Common myeloid progenitor, CD34-positive (primary cell): ENCODE measurements around the gene VRK3.
A peak's percentile ranks its signal among the peaks of the same experiment; 100 is the strongest.
"Not testable (repeated sequence)": the region's sequence is repeated elsewhere in the genome, so short reads cannot be mapped to it uniquely, and the experiment has no call there.

Experiments
- CTCF ChIA-PET: fragments of 350-600 bp; sonication (Branson Sonifier 250); formaldehyde crosslinking; loops from one replicate; lab custom pipeline; 2021; ENCODE audit warnings: antibody characterized with exemption; lab: Charles Lee
- POLR2A ChIA-PET: fragments of 350-600 bp; sonication (Branson Sonifier 250); formaldehyde crosslinking; loops from one replicate; lab custom pipeline; 2021; ENCODE audit warnings: antibody characterized with exemption; lab: Charles Lee
- DNase-seq, 3 donors: peaks; one replicate each; pipeline versions ENCODE4 v3.0.0 to v3.0.0-alpha.2; 2013
- H3K27ac ChIP-seq, 2 experiments: 1 replicate in 1 of 2; 2 replicates in 1 of 2; pipeline ENCODE4 v1.7.0; 2013; ENCODE audit warnings: inconsistent platforms in 2 of 2, low read length in 2 of 2, mild to moderate bottlenecking in 2 of 2, low read depth in 1 of 2, moderate library complexity in 1 of 2; ENCODE audit not compliant: severe bottlenecking in 2 of 2, insufficient read depth in 1 of 2, poor library complexity in 1 of 2
- H3K27me3 ChIP-seq, 5 experiments: replicated peaks in 2 of 5; 1 replicate in 3 of 5; 2 replicates in 2 of 5; pipeline versions ENCODE4 v1.6.1 to v1.7.0; 2013; ENCODE audit warnings: low read length in 4 of 5, mild to moderate bottlenecking in 2 of 5, moderate library complexity in 2 of 5, inconsistent platforms in 1 of 5; ENCODE audit not compliant: insufficient read depth in 5 of 5, control insufficient read depth in 4 of 5
- H3K36me3 ChIP-seq, 4 experiments: 1 replicate in 2 of 4; 2 replicates in 2 of 4; pipeline versions ENCODE4 v1.6.1 to v1.7.0; 2013; ENCODE audit warnings: low read length in 3 of 4, control low read depth in 1 of 4, mild to moderate bottlenecking in 1 of 4; ENCODE audit not compliant: control insufficient read depth in 4 of 4, insufficient read depth in 4 of 4
- H3K4me1 ChIP-seq, 4 experiments: 1 replicate in 3 of 4; 2 replicates in 1 of 4; pipeline versions ENCODE4 v1.6.1 to v1.7.1; 2013; ENCODE audit warnings: low read length in 3 of 4, mild to moderate bottlenecking in 3 of 4, control low read depth in 1 of 4, inconsistent platforms in 1 of 4, moderate library complexity in 1 of 4; ENCODE audit not compliant: control insufficient read depth in 4 of 4, insufficient read depth in 4 of 4; ENCODE audit errors: control extremely low read depth in 1 of 4
- H3K4me3 ChIP-seq, 7 experiments: 1 replicate in 4 of 7; 2 replicates in 3 of 7; pipeline versions ENCODE4 v1.5.1 to v1.7.0; 2013; ENCODE audit warnings: mild to moderate bottlenecking in 7 of 7, low read length in 6 of 7, moderate library complexity in 6 of 7, inconsistent platforms in 2 of 7, low read depth in 2 of 7, control low read depth in 1 of 7; ENCODE audit not compliant: insufficient read depth in 4 of 7, control insufficient read depth in 1 of 7; ENCODE audit errors: extremely low read depth in 1 of 7
- H3K9me3 ChIP-seq, 5 experiments: 1 replicate in 4 of 5; 2 replicates in 1 of 5; pipeline versions ENCODE4 v1.6.1 to v1.7.1; 2013; ENCODE audit warnings: low read length in 4 of 5, mild to moderate bottlenecking in 2 of 5, inconsistent platforms in 1 of 5, low read depth in 1 of 5, moderate library complexity in 1 of 5; ENCODE audit not compliant: control insufficient read depth in 4 of 5, insufficient read depth in 2 of 5; ENCODE audit errors: control extremely low read depth in 1 of 5
- WGBS: methylation state at CpG from one replicate; pipeline ENCODE4 v1.1.5; 2013; ENCODE audit not compliant: insufficient coverage; 5-methylcytosine and 5-hydroxymethylcytosine counted together

Gene VRK3

DNA sequence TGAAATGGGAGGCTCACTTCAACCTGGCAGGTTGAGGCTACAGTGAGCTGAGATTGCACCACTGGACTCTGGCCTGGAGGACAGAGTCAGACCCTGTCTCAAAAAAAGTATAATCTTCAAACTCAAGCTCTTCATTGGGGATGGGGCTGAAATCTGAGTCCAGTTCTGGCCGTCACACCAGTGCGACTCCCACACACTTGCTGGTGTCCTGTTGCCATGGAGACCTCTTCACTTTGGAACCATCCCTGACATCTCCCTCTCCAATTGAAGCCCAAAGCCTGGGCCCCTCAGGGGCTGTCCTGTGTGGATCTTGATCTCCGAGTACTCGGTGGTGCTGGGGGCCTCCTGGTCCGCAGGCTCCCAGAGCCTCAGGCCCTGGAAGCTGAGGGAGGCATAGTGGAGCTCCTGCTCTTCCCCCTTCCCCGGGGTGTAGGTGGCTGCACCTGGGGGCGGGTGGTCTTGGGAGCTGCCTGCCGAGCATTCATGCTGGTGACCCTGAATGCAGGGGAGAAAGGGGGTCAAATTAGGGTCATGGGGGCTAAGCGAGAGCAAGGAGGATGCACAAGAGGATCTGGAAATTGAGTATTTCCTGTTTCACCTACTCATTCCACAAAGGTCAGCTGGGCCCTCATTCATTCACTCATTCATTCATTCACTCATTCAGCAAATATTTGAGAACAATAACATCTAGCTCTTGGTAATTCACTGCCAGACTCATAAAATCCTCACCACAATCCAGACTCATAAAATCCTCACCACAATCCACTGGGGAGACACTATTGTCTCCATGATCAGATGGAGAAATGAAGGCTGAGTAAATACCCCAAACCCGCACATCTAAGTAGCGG is 75.2 kb downstream of the VRK3 start:
- CTCF ChIA-PET, result interaction anchor here (0.6 to 4.3 kb wide), 4 partner anchors 8 to 186 kb away, joined by 3 to 20 read pairs (median 3); no protein-coding TSS in a partner anchor
- no peaks in the 10 kb centered on the region for H3K36me3 ChIP-seq
- H3K4me3 ChIP-seq, result no peak overlapping the region
- H3K4me1 ChIP-seq, result peaks cover 6 to 20% (median 15%) of the 10 kb centered on the region in 4 experiments
- POLR2A ChIA-PET, result no interaction called here
- peaks cover 0 to 7% (median 0%) of the 10 kb centered on the region in 5 experiments for H3K27me3 ChIP-seq
- DNase-seq, result no peak
- H3K27ac ChIP-seq, result no peak overlapping the region
- H3K9me3 ChIP-seq, result no peaks in the 10 kb centered on the region
- 92% methylated on average over 7 of the region's 11 CpGs for WGBS

DNA sequence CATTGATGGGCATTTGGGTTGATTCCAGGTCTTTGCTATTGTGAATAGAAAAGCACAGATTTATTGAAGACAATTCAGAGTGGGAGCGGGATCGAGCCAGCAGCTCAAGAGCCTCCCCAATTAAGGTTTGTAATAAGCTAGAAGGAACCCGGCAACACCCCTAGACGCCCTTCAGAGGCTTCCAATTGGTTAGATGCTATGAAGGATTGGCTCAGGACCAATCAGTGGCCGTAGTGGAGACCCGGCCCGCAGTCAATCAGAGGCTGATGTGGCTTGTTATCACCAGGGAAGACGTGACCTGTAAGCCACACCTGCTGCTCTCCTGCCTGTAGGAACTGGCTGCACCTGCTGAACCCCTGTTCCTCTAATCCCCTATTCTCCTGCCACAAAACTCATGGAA is 78.8 kb downstream of the VRK3 start:
- Histone ChIP-seq H3K9me3 (no peaks in the 10 kb centered on the region), H3K27me3 (peaks cover 0 to 3% (median 0%) of the 10 kb centered on the region in 5 experiments), H3K27ac (no peak overlapping the region), H3K4me3 (no peak overlapping the region), H3K36me3 (no peaks in the 10 kb centered on the region), H3K4me1 (no peaks in the 10 kb centered on the region)
- no peak for DNase-seq
- ChIA-PET CTCF (no interaction called here), POLR2A (no interaction called here)
- 87% methylated on average over 8 of the region's 8 CpGs for WGBS

DNA sequence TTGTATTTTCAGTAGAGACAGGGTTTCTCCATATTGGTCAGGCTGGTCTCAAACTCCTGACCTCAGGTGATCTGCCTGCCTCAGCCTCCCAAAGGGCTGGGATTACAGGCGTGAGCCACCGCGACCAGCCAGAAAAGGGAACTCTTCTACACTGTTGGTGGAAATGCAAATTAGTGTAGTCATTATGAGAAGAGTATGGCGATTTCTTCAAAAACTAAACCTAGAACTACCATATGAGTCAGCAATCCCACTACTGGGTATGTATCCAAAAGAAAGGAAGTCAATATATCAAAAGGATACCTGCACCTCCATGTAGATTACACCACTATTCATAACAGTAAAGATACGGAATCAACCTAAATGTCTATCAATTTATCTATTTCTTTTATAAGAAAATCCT is 80.6 kb downstream of the VRK3 start:
- 60% methylated on average over 1 of the region's 5 CpGs for WGBS
- H3K27ac ChIP-seq, DNase-seq, POLR2A ChIA-PET, H3K4me3 ChIP-seq, H3K4me1 ChIP-seq, CTCF ChIA-PET, H3K36me3 ChIP-seq, H3K27me3 ChIP-seq, H3K9me3 ChIP-seq: not testable (repeated sequence)

DNA sequence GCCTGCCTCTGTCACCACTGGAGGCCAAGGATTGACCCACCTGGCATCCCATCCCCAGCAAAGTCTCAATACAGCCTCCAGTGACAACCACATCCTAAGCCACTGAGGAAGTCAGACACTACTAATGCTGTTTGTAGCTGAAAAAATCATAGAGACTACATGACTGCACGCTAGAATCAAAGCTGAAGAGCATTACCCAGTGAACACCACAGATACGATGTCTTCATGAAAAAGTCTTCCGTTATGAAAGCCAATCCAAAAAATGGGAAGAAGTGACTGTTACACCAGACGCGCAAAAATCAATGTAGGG is 84.7 kb downstream of the VRK3 start:
- ChIA-PET POLR2A (no interaction called here), CTCF (interaction anchor here (0.8 to 1.3 kb wide), 2 partner anchors 43 to 45 kb away, joined by 3 to 4 read pairs; no protein-coding TSS in a partner anchor)

DNA sequence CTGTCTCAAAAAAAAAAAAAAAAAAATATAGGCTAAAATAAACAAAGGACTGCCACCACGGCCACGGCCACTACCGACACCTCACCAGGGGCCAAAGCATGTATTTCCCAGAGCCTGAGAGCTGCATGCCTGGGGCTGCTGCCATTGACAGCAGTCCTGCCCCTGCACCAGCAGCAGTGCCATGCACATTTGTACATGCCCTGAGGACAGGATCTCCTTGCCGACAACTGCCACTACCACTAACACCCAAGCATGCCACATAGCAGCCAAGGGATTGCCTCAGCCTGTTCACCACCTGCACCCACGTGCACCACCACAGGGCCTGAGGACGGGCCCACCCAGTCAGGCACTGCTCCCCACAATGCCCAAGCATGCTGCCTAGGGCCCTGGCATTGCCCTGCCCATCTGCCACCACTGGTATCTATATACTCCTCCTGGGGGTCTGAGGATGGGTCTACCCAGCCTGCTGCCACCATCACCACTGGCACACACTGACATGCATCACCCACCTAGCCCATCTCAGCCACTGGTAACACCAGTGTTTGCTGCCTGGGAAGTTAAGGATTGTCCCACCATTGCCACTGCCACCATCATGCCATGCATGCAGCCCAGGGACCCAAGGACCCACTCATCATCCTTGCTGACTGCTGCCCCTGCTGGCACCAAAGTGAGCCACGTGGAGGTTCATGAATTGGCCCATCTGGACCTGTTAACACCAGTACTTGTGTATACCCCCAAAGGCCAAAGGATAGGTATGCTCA is 85.3 kb downstream of the VRK3 start:
- H3K9me3 ChIP-seq, result no peaks in the 10 kb centered on the region
- no peak overlapping the region for H3K4me3 ChIP-seq
- peaks cover 0 to 11% (median 3%) of the 10 kb centered on the region in 5 experiments for H3K27me3 ChIP-seq
- ChIA-PET POLR2A (no interaction called here), CTCF (interaction anchor here (0.8 to 2.5 kb wide), 5 partner anchors 36 to 46 kb away, joined by 3 to 20 read pairs (median 4); no protein-coding TSS in a partner anchor)
- no peaks in the 10 kb centered on the region for H3K36me3 ChIP-seq
- no peak overlapping the region for H3K27ac ChIP-seq
- DNase-seq, result peak in 2 of 3 donors; percentile 28 to 33
- H3K4me1 ChIP-seq, result peaks cover 0 to 4% (median 2%) of the 10 kb centered on the region in 4 experiments
- WGBS, result 93% methylated on average over 6 of the region's 7 CpGs

More for the DNA sequence above, 84.7 kb downstream of the VRK3 start:
- H3K36me3 ChIP-seq, result no peaks in the 10 kb centered on the region
- WGBS, result 94% methylated on average over 5 of the region's 5 CpGs
- DNase-seq, result no peak
- no peaks in the 10 kb centered on the region for H3K9me3 ChIP-seq
- no peak overlapping the region for H3K27ac ChIP-seq
- no peak overlapping the region for H3K4me3 ChIP-seq
- H3K4me1 ChIP-seq, result peaks cover 0 to 4% (median 2%) of the 10 kb centered on the region in 4 experiments
- H3K27me3 ChIP-seq, result peaks cover 0 to 11% (median 3%) of the 10 kb centered on the region in 5 experiments

DNA sequence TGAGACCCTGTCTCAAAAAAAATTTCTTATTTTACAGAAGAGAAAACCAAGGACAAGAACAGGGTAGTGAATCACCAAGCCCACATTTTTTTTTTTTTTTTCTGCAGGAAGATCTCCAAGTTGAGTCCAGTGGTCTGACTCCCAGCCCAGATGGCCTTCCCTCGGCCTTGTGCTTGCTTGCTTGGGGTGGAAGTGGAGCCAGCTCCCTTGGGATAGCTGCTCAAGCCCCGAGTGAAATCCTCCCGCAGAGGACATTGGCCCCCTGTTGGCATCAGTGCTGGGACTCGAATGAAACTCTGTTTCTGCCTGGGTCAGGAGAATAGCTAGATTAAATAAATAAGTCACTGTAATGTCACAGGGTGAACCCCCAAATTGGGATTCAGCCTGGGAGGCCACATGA is 86.5 kb downstream of the VRK3 start:
- Histone ChIP-seq H3K4me3 (no peak overlapping the region), H3K27ac (no peak overlapping the region), H3K4me1 (peaks cover 0 to 4% (median 2%) of the 10 kb centered on the region in 4 experiments), H3K36me3 (no peaks in the 10 kb centered on the region), H3K27me3 (peaks cover 0 to 11% (median 3%) of the 10 kb centered on the region in 5 experiments), H3K9me3 (no peaks in the 10 kb centered on the region)
- ChIA-PET CTCF (interaction anchor here (0.7 to 2.9 kb wide), 6 partner anchors 12 to 47 kb away, joined by 3 to 20 read pairs (median 12); no protein-coding TSS in a partner anchor), POLR2A (no interaction called here)
- DNase-seq, result no peak
- 100% methylated on average over 2 of the region's 4 CpGs for WGBS
